ENCODE data around the gene TTC14.

GRCh38 chr3:180631317-180631716 is 29.4 kb downstream of the TTC14 start:
- TF ChIP-seq NFRKB (IDR thresholded peaks at IDR 0.05): no peak
- TF ChIP-seq PKNOX1 (IDR thresholded peaks at IDR 0.05): no peak
